Tibial artery (tissue), 4 donors: ENCODE measurements around the gene CDH22.

Experiments
- DNase-seq, 2 donors: peaks; one replicate each; pipeline ENCODE4 v3.0.0-alpha.2; 2019
- H3K27ac ChIP-seq, 2 donors: fragments of 200-600 bp; sonication (generic) in 1 of 2; 1 replicate in 1 of 2; 2 replicates in 1 of 2; pipeline ENCODE4 v1.5.1; 2018 to 2019; ENCODE audit warnings: mild to moderate bottlenecking in 1 of 2
- H3K27me3 ChIP-seq, 2 donors: fragments of 200-600 bp; sonication (generic) in 1 of 2; one replicate each; pipeline versions ENCODE4 v1.5.1 to v1.6.0; 2016 to 2019
- H3K36me3 ChIP-seq, 3 donors: fragments of 200-600 bp; sonication (generic) in 2 of 3; one replicate each; pipeline ENCODE4 v1.5.1; 2016 to 2019; ENCODE audit warnings: mild to moderate bottlenecking in 2 of 3
- H3K4me1 ChIP-seq, 4 donors: fragments of 200-600 bp; sonication (generic) in 2 of 4; 1 replicate in 3 of 4; 2 replicates in 1 of 4; pipeline ENCODE4 v1.5.1; 2016 to 2019
- H3K4me3 ChIP-seq, 2 donors: fragments of 200-600 bp; sonication (generic) in 1 of 2; 1 replicate in 1 of 2; 2 replicates in 1 of 2; pipeline ENCODE4 v1.5.1; 2018 to 2019; ENCODE audit warnings: mild to moderate bottlenecking in 2 of 2
- H3K9me3 ChIP-seq, 3 donors: fragments of 200-600 bp; sonication (generic) in 1 of 3; one replicate each; pipeline ENCODE4 v1.5.1; 2016 to 2019
- CTCF ChIP-seq, 2 experiments: fragments of 200-600 bp in 1 of 2; fragments of 450-650 bp in 1 of 2; IDR thresholded peaks; one replicate each; pipeline ENCODE4 v1.5.1; 2017 to 2019; ENCODE audit warnings: antibody characterized with exemption in 2 of 2, mild to moderate bottlenecking in 1 of 2, moderate library complexity in 1 of 2
- intact Hi-C: fragments of 100-400 bp; cut with DNase I; formaldehyde crosslinking; loops from one replicate; pipeline ENCODE4 v1.15.0; 2023; ENCODE audit warnings: low total_unique reads

Gene CDH22

GRCh38 chr20:46206992-46207549 is 101.2 kb downstream of the CDH22 start:
- no peak for DNase-seq
- intact Hi-C loops: no loop called here
- no peak overlapping the region for H3K27ac ChIP-seq

GRCh38 chr20:46206025-46206424 is 102.3 kb downstream of the CDH22 start:
- H3K4me1 ChIP-seq: peaks cover 0 to 13% (median 0%) of the 10 kb centered on the region in 4 donors
- H3K4me3 ChIP-seq: no peak overlapping the region
- H3K36me3 ChIP-seq: no peaks in the 10 kb centered on the region
- peaks cover 0 to 70% of the 10 kb centered on the region in 2 donors for H3K27me3 ChIP-seq
- H3K27ac ChIP-seq: no peak overlapping the region
- H3K9me3 ChIP-seq: no peaks in the 10 kb centered on the region
- DNase-seq: peak; percentile 71 to 74
- no peak for TF ChIP-seq CTCF (IDR thresholded peaks at IDR 0.05)
- intact Hi-C loops: no loop called here

More at GRCh38 chr20:46206992-46207549, 101.2 kb downstream of the CDH22 start:
- Histone ChIP-seq H3K27me3 (peaks cover 0 to 70% of the 10 kb centered on the region in 2 donors), H3K36me3 (no peaks in the 10 kb centered on the region), H3K4me3 (no peak overlapping the region), H3K4me1 (peaks cover 0 to 13% (median 0%) of the 10 kb centered on the region in 4 donors), H3K9me3 (no peaks in the 10 kb centered on the region)
- no peak for TF ChIP-seq CTCF (IDR thresholded peaks at IDR 0.05)

- no peak overlapping the region for H3K27ac ChIP-seq
- H3K4me3 ChIP-seq: no peak overlapping the region
- H3K27me3 ChIP-seq: peaks cover 0 to 70% of the 10 kb centered on the region in 2 donors
- intact Hi-C loops: no loop called here
- H3K36me3 ChIP-seq: no peaks in the 10 kb centered on the region
- H3K9me3 ChIP-seq: no peaks in the 10 kb centered on the region
- no peak for DNase-seq
- no peak for TF ChIP-seq CTCF (IDR thresholded peaks at IDR 0.05)
- H3K4me1 ChIP-seq: peaks cover 0 to 13% (median 0%) of the 10 kb centered on the region in 4 donors
Measured at GRCh38 chr20:46205349-46205748, 102.9 kb downstream of the CDH22 start.

- Histone ChIP-seq H3K27ac (no peak overlapping the region), H3K4me1 (peaks cover 0 to 13% (median 0%) of the 10 kb centered on the region in 4 donors), H3K9me3 (no peaks in the 10 kb centered on the region), H3K27me3 (peaks cover 0 to 68% of the 10 kb centered on the region in 2 donors), H3K4me3 (no peak overlapping the region), H3K36me3 (no peaks in the 10 kb centered on the region)
- TF ChIP-seq CTCF (IDR thresholded peaks at IDR 0.05): no peak
- intact Hi-C loops: no loop called here
- DNase-seq: no peak
Measured at GRCh38 chr20:46204594-46205186, 103.6 kb downstream of the CDH22 start.

GRCh38 chr20:46203510-46203837 is 104.8 kb downstream of the CDH22 start:
- H3K27me3 ChIP-seq: peaks cover 0 to 69% of the 10 kb centered on the region in 2 donors

More at GRCh38 chr20:46203510-46203837, 104.8 kb downstream of the CDH22 start:
- H3K9me3 ChIP-seq: no peaks in the 10 kb centered on the region
- intact Hi-C loops: no loop called here
- H3K4me3 ChIP-seq: no peak overlapping the region
- no peak for DNase-seq
- TF ChIP-seq CTCF (IDR thresholded peaks at IDR 0.05): no peak
- no peaks in the 10 kb centered on the region for H3K36me3 ChIP-seq
- H3K4me1 ChIP-seq: peaks cover 0 to 13% (median 0%) of the 10 kb centered on the region in 4 donors
- H3K27ac ChIP-seq: no peak overlapping the region
